HG03571 (cell line): ENCODE data around the gene NAMPT.
"Not testable (repeated sequence)": the region's sequence is repeated elsewhere in the genome, so short reads cannot be mapped to it uniquely, and the experiment has no call there.

ENCODE experiments used
- ATAC-seq: cut with Tn5 transposase; IDR thresholded peaks from one replicate; pipeline ENCODE4 v1.9.1; 2021; ENCODE audit not compliant: unreplicated experiment

Gene NAMPT

GRCh38 chr7:106236065-106236464, 48.7 kb downstream of the NAMPT start:
- no peak for ATAC-seq

DNA sequence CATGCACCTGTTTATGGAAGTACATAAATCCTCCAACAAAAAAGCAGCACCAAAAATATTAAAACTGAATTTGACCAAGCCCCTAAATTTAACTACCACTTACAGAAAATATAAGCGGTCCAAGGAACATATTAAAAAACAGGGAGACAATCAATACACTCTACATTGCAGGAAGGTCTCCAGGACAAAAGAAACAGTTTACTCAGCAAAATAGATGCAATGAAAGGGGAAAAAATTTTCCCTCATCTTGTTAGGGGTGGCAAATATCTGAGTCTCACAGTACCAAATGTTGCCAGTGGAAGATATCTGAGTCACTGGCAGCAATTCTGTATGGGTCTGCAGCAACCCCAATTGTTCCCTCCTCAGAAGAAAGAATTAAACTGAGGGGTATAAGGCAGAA, 50.4 kb downstream of the NAMPT start:
- no peak for ATAC-seq

DNA sequence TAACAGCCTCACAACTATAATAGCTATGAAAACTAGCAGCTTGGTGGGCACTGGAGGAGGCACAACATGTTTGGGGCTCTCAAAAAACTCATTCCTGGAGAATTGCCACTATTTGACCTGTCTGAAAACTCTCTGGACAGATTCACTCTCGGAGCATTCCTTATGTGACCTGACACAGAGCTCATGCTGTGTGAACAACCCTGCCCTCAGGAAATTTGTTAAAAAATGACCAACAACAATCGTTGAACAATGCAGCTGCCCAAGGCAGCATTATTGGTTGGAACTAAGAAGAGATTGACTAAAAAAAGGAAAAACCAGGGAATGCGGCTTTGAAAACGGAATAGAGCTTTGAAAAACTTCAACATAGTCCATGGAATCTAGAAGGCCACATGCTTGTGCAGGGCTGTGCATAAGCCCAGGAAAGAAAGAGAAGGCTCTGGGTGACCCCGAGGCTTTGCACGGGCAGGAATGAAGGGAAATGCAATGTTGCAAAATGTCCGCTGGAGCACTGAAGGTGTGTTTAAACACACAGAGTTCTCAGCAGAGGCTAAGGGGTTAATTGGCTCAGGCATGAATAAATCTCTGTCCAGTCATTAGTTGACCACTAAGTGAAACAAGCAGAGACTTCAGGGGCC, 52.8 kb downstream of the NAMPT start:
- no peak for ATAC-seq

DNA sequence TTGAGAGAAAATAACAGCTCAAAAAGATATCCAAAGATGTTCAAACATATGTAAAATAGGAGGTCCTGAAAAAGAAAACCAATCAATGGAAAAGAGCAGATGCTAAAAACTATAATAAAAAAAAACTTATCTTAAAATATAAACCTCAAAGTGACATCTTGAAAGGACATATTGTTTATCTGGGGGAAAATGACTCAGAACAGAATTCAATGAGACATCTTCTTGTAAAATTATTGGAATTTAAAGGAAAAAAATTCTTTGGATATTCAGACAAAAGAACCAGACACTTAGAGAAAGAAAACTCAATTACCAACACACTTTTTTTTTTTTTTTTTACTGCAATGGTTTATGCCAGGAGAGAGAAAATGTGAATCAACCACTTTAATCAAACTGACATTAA, 58.9 kb downstream of the NAMPT start:
- ATAC-seq: no peak

- ATAC-seq: no peak
These were observed 60.0 kb downstream of the NAMPT start for GRCh38 chr7:106224797-106225196.

- no peak for ATAC-seq
These were observed 61.6 kb downstream of the NAMPT start for GRCh38 chr7:106223156-106223555.

- ATAC-seq: no peak
These were observed 62.2 kb downstream of the NAMPT start for GRCh38 chr7:106222545-106222944.

- no peak for ATAC-seq
These were observed 64.5 kb downstream of the NAMPT start for GRCh38 chr7:106220307-106220706.

GRCh38 chr7:106219170-106219569, 65.6 kb downstream of the NAMPT start:
- no peak for ATAC-seq

DNA sequence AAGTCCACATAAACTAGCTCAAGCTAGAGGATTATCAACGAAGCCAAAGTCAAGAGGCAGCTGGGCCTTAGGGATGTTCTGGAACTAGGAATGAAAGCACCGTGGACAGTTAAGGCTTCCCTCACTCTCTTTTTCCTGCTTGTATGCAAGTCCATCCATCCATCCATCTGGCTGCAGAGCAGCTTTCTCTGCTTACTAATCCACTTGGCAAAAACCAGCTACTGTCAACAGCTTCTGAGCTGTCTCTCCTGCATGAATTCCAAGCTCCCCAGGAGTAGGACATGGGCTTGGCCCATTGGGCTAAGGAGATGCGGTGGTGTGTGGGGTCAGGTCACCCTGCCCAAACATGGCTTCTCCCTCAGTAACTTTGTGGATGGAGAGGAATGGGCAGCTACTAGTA, 66.2 kb downstream of the NAMPT start:
- ATAC-seq: no peak

GRCh38 chr7:106216923-106217542, 67.8 kb downstream of the NAMPT start:
- ATAC-seq: no peak

GRCh38 chr7:106216517-106216922, 68.3 kb downstream of the NAMPT start:
- no peak for ATAC-seq

DNA sequence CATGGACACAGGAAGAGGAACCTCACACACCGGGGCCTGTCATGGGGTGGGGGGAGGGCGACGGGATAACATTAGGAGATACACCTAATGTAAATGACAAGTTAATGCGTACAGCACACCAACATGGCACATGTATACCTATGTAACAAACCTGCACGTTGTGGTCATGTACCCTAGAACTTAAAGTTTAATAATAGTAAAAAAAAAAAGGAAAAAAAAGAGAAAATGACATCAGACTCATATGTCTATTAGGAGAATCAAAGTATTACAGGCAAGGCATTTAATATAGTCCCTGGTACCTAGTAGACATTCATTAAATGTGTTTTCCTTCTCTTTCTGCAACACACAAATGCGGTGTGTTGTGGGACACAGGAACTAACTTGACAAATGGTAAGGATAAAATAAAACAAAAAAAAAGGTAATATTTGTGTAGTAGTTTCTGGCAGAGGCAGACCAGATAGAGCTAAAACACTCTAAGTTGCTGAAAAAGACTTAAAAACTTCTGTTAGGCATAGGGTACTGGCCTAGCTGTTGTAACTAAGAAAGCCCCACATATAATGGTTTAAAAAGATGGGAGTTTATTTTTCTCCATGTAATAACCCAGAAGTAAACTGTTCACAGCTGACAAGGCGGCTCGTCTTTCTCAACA, 68.8 kb downstream of the NAMPT start:
- no peak for ATAC-seq

DNA sequence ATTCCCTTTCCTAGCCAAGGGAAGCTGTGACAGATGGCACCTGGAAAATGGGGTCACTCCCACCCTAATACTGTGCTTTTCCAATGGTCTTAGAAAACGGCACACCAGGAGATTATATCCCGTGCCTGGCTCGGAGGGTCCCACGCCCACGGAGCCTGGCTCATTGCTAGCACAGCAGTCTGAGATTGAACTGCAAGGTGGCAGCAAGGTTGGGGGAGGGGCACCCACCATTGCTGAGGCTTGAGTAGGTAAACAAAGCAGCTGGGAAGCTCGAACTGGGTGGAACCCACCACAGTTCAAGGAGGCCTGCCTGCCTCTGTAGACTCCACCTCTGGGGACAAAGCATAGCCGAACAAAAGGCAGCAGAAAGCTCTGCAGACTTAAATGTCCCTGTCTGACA, 75.8 kb downstream of the NAMPT start:
- not testable (repeated sequence) for ATAC-seq

GRCh38 chr7:106206826-106207541, 77.8 kb downstream of the NAMPT start:
- no peak for ATAC-seq

DNA sequence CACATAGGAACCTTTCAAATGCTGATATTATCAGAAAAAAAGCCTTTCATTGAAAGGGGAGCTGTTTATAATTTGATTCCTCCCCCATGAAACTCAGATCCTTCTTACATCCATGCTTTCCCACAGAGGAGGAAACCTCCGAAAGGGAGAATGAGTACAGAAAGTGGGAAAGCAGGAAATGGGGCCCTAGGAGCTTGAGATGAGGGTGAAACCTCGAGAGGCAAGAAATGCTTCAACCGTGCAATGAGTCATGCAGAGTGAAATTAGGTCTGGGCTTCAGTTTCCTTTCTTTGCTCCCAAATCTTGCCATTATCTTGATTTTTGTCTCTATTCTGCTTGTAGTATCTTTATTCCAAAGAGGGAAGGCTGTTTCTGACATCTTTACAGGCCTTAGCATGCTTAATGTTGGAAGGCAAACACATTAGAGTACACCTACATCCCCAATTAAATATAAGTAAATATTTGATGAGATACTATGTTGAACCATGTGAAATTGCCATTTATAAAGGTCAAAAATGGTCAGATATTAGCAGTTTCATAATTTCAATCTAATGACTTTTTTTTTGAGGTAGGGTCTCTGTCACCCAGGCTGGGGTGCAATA, 79.1 kb downstream of the NAMPT start:
- no peak for ATAC-seq

GRCh38 chr7:106203473-106203872, 81.3 kb downstream of the NAMPT start:
- ATAC-seq: no peak

- ATAC-seq: no peak
These were observed 83.6 kb downstream of the NAMPT start for GRCh38 chr7:106201164-106201563.

DNA sequence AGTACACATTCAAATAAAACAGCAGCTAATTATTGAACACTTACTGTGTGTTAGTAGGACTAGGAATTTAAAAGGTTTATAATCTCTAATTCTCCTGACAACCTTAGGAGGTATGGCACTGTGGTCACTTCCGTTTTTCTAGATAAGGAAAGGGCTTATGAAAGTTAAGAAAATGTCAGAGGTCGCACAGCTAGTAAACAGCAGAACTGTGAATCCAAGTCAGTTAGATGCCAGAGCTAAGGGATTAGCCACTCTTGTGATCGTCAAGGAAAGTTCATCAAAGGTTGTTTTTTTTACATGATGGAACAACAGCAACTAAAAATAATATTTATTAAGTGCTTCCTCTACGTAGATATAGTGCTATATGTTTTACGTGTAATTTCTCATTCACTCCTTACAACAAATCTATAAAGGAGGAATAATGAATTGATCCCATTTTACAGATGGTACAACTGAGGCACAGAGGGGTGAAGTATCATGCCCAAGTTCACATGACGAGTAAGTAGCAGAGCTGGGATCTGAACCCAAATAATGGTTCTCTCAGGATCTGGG, 84.9 kb downstream of the NAMPT start:
- no peak for ATAC-seq

- no peak for ATAC-seq
These were observed 85.8 kb downstream of the NAMPT start for GRCh38 chr7:106199024-106199423.
